GM18498 (cell line): ENCODE results near the gene ATP1A3.
"Not testable (repeated sequence)": the region's sequence is repeated elsewhere in the genome, so short reads cannot be mapped to it uniquely, and the experiment has no call there.

ENCODE experiments used
- ATAC-seq: cut with Tn5 transposase; IDR thresholded peaks from one replicate; pipeline ENCODE4 v1.9.1; 2021; ENCODE audit warnings: mild to moderate bottlenecking, moderate library complexity; ENCODE audit not compliant: unreplicated experiment

The ATP1A3 gene

DNA sequence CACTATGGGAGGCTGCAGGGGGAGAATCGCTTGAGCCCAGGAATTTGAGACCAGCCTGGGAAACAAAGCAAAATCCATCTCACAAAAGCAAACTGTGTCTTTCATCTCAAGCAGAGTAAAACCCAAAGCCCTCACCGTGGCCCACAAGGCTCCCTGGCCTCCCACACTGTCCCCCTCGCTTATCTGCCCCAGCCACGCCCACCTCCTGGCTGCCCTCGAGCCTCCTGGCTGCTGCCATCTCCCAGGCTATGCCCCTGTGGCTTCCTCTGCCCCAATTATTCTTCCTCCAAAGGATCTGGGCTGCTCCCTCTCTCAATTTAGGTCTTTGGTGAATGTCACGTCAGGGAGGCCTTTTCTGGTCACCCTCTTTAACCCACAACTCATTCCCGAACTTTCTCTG, 38.5 kb downstream of the ATP1A3 start:
- ATAC-seq, result no peak

- ATAC-seq, result no peak
These were observed 42.3 kb downstream of the ATP1A3 start for GRCh38 chr19:41951686-41952172.

GRCh38 chr19:41947091-41947490, 46.9 kb downstream of the ATP1A3 start:
- no peak for ATAC-seq

- ATAC-seq, result peak; percentile 80
These were observed 48.8 kb downstream of the ATP1A3 start for GRCh38 chr19:41945135-41945766.

DNA sequence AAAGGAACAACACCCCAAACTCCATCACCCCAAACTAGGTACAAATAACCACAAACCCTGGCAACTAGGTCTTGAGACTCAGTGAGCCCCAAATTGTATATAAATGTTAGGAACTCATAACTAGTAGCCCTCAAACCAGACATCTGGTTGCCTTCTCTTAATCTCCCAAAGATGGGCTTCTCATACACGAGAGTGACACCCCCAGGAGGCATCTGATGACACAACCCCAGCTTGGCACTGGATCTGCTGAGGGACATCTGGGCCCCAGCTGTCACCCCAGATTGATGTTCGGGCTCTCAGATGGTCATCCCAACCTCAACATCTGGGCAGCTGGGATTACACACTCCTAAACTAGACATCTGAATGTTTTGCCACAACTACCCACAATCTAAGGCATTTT, 49.7 kb downstream of the ATP1A3 start:
- ATAC-seq, result no peak

GRCh38 chr19:41941410-41942202, 52.4 kb downstream of the ATP1A3 start:
- ATAC-seq, result no peak

- ATAC-seq, result no peak
These were observed 53.2 kb downstream of the ATP1A3 start for GRCh38 chr19:41940731-41941409.

GRCh38 chr19:41939861-41940730, 53.9 kb downstream of the ATP1A3 start:
- ATAC-seq, result no peak

DNA sequence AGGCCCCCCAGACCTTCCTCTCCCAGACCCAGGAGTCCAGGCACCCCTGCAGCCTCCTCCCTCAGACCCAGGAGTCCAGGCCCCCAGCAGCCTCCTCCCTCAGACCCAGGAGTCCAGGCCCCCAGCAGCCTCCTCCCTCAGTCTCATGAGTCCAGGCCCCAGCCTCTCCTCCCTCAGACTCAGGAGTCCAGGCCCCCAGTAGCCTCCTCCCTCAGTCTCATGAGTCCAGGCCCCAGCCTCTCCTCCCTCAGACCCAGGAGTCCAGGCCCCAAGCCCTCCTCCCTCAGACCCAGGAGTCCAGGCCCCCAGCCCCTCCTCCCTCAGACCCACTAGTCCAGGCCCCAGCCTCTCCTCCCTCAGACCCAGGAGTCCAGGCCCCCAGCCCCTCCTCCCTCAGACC, 54.8 kb downstream of the ATP1A3 start:
- not testable (repeated sequence) for ATAC-seq

DNA sequence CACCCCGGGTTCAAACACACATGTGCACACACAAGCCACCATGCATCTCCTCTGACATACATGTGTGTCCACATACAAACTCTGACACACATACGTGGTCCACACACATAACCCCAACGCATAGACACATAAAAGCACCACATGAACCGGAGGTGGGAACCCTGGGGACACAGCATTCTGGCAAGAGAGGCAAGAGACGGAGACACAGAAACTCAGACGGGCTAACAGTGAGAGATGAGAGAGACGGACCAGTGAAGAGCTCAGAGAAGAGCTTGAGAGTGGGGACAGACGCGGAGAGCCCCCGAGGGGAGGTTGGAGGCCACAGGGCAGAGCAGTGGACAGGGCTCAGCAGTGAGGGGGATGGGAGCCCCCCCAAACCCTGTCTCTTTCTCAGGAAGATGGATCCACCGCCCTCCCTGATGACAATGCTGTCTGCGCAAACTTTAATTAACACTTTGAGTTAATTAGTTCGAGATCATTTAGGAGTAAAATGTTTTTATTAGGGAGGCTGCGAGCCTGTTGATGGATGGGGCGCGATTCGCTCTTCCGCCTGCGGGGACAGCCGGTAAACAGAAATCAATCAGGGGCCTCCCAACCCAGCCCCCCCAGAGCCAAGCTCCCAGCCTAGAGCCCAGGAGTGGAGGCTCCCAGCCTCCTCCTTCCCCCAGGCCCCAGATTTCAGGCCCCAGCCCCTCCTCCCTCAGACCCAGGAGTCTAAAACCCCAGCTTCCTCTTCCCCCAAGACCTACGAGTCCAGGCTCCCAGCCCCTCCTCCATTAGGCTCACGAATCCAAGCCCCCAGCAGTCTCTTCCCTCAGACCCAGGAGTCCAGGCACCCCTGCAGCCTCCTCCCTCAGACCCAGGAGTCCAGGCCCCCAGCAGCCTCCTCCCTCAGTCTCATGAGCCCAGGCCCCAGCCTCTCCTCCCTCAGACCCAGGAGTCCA, 56.2 kb downstream of the ATP1A3 start:
- ATAC-seq, result no peak

DNA sequence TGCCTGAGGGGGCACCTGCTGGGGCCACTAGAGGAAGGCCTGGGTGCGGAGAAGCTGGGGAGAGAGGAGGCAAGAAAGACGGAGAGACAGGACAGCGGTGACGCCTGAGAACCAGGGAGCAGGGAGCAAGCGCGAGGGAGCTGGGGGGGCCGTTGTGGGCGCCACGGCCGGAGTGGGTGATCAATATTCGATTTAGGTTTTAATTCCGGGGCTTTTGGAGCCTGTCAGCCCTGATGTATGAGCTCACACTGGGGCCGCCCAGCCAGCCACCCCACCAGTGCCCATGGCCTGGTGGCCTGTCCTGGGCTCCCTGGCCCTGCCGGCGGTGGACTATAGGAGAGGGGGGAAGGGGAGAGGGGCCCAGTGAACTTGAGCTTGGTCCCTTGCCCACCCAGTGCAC, 57.1 kb downstream of the ATP1A3 start:
- ATAC-seq, result no peak

DNA sequence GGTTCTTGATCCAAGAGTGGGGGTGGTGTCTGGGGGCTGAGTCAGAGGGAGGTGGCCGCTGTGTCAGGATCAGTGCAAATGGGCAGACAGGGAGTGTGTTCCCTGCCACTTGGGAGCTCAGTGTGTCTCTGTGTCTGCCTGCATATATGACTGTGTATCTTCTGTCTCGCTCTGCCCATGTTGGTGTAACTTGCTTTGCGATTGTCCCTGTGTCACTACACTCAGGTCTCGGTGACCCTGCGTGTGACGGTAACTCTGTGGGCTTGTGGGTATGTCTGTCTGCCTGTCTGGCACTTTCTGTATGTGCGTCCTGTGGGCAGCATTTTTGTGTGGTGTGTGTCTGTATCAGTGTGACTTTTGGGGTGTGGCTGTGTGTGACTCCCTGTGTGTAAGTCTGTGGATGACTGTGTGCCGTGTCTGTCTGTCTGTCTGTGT, 57.6 kb downstream of the ATP1A3 start:
- no peak for ATAC-seq

GRCh38 chr19:41935760-41936415, 58.1 kb downstream of the ATP1A3 start:
- no peak for ATAC-seq

GRCh38 chr19:41934849-41935374, 59.1 kb downstream of the ATP1A3 start:
- no peak for ATAC-seq

DNA sequence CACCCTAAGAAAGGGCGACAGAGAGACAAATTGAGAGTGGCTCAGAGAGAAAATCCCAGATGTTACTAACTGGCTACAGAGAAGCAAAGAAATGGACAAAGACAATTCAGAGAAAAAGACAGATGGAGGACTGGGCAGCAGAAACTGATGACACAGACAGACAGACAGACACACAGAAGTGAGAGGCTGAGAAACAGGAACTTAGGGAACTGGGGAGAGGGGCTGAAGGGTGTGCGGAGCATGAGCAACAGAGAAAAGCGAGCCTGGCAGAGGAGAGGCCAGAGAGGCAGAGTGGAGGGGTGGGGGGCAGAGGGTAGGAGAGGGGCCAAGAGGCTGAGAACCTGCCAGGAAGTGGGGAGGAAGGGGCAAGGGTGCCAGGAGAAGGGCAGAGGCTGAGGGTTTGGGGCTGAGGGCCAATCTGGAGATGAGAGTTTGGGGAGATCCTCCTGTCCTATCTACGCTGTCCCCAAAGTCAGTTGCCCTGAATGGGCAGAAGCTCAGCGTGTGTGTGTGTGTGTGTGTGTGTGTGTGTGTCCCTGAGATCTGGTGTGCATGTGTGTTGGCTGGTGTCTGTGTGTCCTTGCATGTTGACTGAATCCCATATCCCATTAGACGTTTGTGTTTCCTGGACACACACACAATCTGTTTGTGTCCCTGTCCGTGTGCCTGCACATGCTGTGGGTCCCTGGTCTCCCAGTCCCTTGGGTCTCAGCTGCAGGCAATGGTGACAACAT, 60.2 kb downstream of the ATP1A3 start:
- no peak for ATAC-seq

DNA sequence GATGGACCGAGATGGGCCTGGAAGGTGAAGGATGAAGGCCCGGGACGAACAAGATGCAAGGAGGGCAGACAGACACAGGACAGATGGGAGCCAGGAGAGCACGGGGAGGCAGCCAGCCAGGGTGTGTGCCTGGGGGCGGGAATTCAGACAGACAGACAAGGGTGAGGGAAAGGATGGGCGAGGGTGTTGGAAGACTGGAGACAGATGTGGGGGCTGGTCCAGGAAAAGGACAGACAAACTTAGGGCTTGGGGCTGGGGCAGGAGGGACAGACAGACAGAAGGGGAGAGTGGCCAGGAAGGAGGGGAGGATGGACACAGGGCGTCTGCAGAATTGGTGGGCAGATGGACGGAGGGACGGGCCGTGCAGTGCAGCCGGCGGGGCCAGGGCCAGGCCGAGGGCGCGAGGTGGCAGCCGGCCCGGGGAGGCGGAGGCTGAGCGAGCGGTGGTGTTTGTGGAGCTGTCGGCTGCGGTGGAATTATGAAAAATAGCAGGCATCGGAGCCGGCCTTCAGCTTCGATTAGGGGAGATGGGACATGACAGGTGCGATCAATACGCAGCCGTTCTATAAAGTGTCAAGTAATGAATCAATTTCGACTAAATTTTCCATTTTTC, 61.2 kb downstream of the ATP1A3 start:
- ATAC-seq, result no peak

GRCh38 chr19:41932259-41932719, 61.7 kb downstream of the ATP1A3 start:
- no peak for ATAC-seq
